NCI-H2227 (cell line): ENCODE data around the gene NETO1.

Source experiments
- DNase-seq: peaks from one replicate; lab custom pipeline; 2025; ENCODE audit not compliant: unreplicated experiment; lab: John Stamatoyannopoulos, UW

NETO1 gene

DNA sequence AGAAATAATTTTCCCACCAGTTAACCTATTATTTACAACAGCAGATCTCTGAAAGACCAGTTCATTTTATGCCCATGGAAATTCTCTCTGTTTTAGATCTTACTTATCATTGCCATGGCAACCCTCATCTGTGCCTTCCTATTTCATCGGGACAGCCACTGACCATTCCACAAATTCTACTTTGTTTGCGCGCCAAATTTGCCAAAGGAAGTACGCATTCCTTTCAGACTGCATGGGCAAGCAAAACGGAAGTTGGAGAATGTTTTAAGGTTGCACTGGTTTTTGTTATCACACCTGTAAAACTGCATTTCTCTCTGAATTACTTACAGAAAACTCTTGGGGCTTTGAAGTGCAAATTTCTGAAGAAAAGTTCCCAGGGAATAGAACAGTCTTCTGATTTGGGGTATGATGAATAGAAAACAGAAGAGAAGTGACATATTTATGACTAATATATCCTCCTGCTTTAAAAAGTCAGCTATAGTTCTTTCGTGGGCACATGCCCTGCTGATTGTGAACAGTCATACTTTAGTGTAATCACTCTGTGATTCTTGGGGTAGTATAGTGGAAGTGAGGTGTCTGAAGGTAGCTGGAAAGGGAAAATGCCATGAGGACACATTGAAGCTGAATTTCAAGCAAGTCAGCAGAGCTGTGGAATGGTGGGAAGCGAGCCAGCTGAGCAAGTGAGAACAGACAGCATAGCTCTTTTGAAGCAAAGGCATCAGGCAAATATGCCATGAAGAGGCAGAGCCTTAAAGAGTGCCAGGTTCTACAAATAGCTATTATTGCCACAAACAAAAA is 20.9 kb downstream of the NETO1 start:
- DNase-seq = no peak

DNA sequence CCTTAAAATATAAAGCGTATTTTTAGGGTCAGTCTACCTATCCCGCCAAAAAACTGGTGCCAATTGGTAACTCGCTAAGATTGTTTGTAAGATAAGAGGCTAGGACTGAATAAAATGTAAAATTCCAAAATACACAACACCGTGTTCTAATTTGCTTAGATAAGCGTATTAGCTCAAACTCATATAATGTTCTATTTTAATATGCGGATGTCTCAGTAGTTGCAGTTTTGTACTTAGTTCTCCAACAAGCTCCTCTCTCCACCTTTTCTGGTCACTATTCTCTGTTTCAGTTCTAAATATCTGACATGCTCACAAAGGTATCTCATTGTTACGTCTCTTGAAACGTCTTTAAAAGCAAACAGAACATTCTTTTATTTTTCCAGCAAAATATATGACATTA is 24.0 kb downstream of the NETO1 start:
- DNase-seq = no peak

- no peak for DNase-seq
Observed at GRCh38 chr18:72840109-72840508, 27.7 kb downstream of the NETO1 start.

- no peak for DNase-seq
Observed at GRCh38 chr18:72834731-72835130, 33.1 kb downstream of the NETO1 start.

DNA sequence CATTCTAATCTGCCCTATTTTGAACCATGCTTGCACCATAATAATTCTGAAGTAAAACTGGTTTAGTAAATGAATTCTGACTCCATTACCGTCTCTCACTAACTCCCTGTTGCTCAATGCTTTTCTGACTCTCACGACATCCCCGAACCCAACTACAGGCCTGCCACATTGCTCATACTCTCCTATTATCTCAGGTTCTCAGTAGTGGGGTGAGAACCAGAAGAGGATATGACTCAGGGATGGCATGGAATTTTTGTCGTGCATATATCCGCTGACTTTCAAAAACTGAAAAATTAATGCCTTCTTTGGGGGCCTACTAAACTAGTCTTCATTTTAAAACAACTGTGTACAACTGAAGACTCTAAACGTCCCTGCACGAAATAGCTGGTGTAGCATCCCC is 34.3 kb downstream of the NETO1 start:
- DNase-seq = no peak

GRCh38 chr18:72830109-72830508 is 37.7 kb downstream of the NETO1 start:
- DNase-seq = no peak

DNA sequence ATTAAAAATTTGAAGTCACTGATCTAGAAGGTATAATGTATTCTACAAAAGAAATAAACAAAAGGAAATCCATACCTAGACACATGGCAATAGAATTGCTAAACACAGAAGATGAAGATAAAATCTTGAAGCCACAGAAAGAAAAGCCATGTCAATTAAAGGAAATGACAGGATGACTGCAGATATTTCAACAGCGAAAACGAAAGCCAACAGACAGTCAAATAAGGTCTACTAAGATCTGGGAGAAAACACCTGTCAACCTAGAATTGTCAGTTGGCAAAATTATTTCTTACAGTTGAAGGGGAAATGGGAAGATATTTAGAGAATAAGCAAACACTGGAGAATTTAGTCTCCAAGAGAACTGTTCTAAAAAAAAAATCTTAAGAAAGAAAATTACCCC is 39.2 kb downstream of the NETO1 start:
- no peak for DNase-seq

GRCh38 chr18:72826736-72827135 is 41.1 kb downstream of the NETO1 start:
- no peak for DNase-seq

GRCh38 chr18:72823345-72823744 is 44.4 kb downstream of the NETO1 start:
- DNase-seq = no peak

GRCh38 chr18:72822202-72822601 is 45.6 kb downstream of the NETO1 start:
- no peak for DNase-seq

DNA sequence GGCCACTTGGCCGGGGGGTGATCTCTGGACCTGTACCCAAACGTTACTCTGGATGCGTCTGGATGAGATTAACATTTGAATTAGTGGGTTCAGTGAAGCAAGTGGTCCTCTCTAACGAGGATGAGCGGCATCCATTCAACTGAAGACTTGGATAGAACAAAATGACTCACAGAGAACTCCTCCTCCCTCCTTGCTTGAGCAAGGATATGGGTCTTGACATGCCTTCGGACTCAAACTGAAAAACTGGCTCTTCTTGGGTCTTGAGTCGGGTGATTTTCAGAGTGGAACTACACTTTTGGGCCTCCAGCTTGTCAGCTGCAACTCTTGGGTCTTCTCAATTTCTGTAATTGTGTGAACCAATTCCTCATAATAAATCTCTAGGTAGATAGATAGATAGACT is 47.2 kb downstream of the NETO1 start:
- DNase-seq = no peak

DNA sequence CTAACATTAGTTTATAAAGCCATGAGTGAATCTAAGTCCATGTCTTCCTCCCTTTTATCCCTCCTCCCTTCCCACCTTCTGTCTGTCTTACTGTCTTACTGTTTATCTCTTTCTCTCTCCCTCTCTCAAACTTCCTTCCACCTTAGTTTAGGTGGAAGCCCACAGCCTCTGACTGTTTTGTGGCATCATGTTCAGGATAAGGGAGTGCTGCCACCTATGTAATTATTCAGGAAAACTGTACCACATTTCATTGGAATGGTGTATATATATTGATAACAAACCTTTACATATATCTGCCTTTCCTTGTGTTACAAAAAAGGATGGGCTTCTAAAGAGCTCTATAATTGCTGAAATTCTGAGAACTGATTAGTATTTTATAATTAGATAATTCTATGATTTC is 48.7 kb downstream of the NETO1 start:
- no peak for DNase-seq

DNA sequence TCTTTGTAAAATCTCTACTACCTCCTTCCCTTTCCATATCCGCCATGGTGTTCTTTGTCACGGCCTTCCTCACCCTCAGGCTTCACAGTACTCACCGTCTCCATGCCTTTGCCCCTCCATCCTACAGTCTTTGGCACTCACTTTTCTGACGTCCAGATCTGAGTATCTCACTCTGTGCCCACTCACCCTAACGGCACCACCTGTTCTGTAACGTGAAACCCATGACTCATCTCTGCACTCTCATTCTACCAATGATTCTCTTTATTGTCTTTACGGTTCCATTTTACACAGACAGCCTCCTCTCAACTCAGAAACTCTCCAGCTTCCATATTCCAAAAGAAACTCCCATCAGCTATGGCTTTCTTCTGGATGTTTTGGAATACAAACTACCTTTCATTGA is 56.7 kb downstream of the NETO1 start:
- DNase-seq = no peak

GRCh38 chr18:72808680-72809079 is 59.1 kb downstream of the NETO1 start:
- no peak for DNase-seq

DNA sequence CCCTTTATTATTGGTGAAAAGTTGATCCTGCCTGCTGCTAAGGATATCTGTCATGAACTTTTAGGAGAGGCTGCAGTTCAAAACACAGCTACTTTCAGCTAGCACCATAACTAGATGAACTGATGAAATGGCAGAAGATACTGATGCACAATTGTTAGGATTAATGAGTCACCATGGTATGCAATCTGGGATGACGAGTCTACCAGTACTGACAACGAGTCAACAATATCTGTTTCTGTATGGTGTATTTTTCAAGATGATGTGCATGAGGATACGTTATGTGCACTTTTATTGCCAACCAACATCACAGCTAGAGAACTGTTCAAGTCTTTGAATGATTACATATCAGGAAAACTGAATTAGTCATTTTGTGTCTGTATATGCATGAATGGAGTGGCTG is 68.7 kb downstream of the NETO1 start:
- DNase-seq = no peak

GRCh38 chr18:72783530-72783929 is 84.3 kb downstream of the NETO1 start:
- no peak for DNase-seq

DNA sequence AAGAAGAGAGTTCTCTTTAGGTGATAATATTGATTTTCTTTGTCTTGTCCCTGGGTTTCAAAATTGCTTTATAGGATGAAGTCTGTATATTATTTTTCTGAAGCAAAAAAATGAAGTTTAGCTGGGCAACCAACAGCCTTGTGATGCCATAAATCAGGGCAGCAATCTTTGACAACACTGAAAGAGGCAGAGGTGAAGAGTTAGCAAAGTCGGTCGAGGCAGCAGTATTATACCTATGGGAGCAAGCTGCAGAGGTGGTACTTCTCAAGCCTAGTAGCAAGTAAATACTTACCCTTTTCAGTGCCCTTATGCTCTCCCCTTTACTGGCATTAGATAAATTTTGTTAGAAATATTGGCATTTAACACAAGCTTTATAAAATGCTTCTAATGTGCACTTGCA is 92.9 kb downstream of the NETO1 start:
- no peak for DNase-seq

DNA sequence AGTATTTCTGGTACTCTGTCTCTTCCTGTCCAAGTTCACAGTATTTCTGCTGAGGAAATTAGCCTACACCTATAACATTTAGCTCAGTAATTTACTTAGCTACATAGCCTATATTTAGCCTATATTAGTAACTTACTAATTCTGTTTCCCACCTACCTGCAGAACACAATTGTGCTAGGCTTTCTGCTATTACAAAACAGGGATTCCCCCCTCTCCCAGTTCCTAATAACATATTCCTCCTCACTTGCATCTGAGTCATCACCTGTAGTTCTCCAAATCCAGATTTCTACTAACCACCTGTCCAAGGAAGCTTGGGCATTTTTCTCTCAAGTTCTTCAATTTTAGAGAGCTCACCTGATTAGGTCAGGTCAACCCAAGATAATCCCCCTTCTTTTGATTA is 94.9 kb downstream of the NETO1 start:
- DNase-seq = no peak

- no peak for DNase-seq
Observed at GRCh38 chr18:72768681-72769229, 99.0 kb downstream of the NETO1 start.

- peak; percentile 15 for DNase-seq
Observed at GRCh38 chr18:72762515-72763122, 105.2 kb downstream of the NETO1 start.

DNA sequence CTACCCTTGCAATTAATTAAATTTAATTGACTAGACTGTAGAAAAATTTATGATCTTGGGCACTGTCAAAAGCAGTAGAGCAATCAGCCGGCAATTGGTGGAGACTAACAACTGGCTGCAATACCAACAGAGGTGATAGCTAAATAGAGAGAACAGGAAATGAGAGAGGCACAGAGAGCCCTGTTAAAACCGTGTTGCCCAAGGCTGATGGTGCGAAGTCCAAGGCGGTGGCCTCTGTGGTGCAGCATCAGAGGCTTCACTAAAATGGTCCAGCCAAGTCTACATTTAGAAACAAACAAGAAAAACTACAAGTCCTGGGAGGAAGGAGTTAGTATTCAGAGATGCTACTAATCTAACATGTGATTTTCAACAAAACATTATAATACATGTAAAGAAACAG is 115.6 kb downstream of the NETO1 start:
- DNase-seq = no peak

DNA sequence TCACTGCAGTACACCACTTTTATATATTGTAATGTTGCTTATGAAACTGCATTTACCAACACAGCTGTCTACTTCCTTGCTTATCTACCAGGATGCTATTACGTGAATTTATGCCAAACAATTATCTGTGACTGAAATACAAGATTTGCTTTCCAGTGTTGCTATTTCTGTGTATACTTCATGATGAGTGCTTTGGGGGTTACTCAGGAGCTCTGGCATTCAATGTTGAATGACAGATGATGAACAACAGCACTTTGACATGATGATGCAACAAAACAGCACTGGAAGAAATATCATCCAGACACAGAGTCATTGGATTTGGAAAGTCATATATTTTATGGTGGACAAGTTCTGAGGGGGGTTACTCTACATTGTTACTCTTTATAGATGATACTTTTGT is 125.8 kb downstream of the NETO1 start:
- no peak for DNase-seq

DNA sequence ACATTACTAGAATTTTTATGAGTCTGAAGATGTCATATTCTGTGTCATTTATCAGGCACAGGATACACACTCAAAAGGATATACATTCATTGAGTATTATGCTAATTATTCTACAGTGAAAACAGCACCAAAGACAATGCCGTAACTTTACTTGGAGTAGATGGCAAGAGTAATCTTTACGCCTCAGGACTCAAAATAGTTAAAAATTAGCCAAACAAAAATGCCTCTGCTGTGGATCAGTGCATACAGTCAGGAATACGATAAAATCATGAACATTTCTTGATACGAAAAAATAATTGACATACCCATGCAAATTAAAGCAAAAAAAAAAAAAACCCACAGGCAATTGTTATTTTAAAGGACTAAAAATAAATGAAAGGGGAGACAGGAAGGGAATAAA is 129.7 kb downstream of the NETO1 start:
- DNase-seq = no peak
